Lung (tissue), 12 donors: ENCODE data around the gene DTNBP1. TPM values are rescaled to one million over a fixed set of nuclear protein-coding genes. Genes with fewer than 3 reads are reported as not detected.

ENCODE experiments used
- ATAC-seq: fragments of 200-7000 bp; cut with Tn5 transposase; one replicate; pipeline ENCODE4 v1.9.1; 2020; ENCODE audit warnings: moderate number of reproducible peaks; ENCODE audit not compliant: insufficient read depth, low FRiP score
- DNase-seq, 3 donors: peaks; one replicate each; pipeline ENCODE4 v3.0.0-alpha.2; 2013 to 2017
- H3K27ac ChIP-seq, 2 donors: one replicate each; pipeline ENCODE4 v1.5.1; 2013; ENCODE audit warnings: mild to moderate bottlenecking in 2 of 2, moderate library complexity in 2 of 2, control low read depth in 1 of 2, inconsistent platforms in 1 of 2, low read depth in 1 of 2, low read length in 1 of 2
- H3K27me3 ChIP-seq, 3 donors: one replicate each; pipeline ENCODE4 v1.5.1; 2013; ENCODE audit warnings: low read length in 2 of 3; ENCODE audit not compliant: control insufficient read depth in 3 of 3, insufficient read depth in 3 of 3
- H3K36me3 ChIP-seq, 4 donors: one replicate each; pipeline ENCODE4 v1.5.1; 2013; ENCODE audit warnings: low read length in 4 of 4, mild to moderate bottlenecking in 1 of 4, moderate library complexity in 1 of 4; ENCODE audit not compliant: control insufficient read depth in 4 of 4, insufficient read depth in 4 of 4
- H3K4me1 ChIP-seq, 5 donors: one replicate each; pipeline ENCODE4 v1.5.1; 2013; ENCODE audit warnings: low read length in 5 of 5, mild to moderate bottlenecking in 2 of 5, moderate library complexity in 1 of 5; ENCODE audit not compliant: control insufficient read depth in 5 of 5, insufficient read depth in 5 of 5
- H3K4me3 ChIP-seq: one replicate; pipeline ENCODE4 v1.5.1; 2013; ENCODE audit warnings: mild to moderate bottlenecking, control low read depth, moderate library complexity
- H3K9ac ChIP-seq, 2 donors: one replicate each; pipeline ENCODE4 v1.5.1; 2013; ENCODE audit warnings: low read length in 2 of 2, control low read depth in 1 of 2; ENCODE audit not compliant: insufficient read depth in 1 of 2
- H3K9me3 ChIP-seq, 4 donors: one replicate each; pipeline ENCODE4 v1.5.1; 2013; ENCODE audit warnings: low read length in 3 of 4, mild to moderate bottlenecking in 1 of 4, moderate library complexity in 1 of 4; ENCODE audit not compliant: control insufficient read depth in 4 of 4, insufficient read depth in 3 of 4
- CTCF ChIP-seq: IDR thresholded peaks from 2 replicates; pipeline ENCODE4 v1.5.1; 2012; ENCODE audit warnings: mild to moderate bottlenecking; ENCODE audit errors: control extremely low read depth, extremely low read depth
- WGBS, 2 donors: extraction: QIAGEN DNeasy Blood & Tissue Kit; methylation state at CpG; one replicate each; pipeline ENCODE4 v1.1.7; 2013; 5-methylcytosine and 5-hydroxymethylcytosine counted together
- polyA plus RNA-seq, 2 donors: library from polyadenylated mRNA; stranded (reverse); fragments of 200-250 nt; gene quantifications; one replicate each; pipeline ENCODE4 v1.2.1, GENCODE V29; 2013
- total RNA-seq, 2 donors: library from RNA; depleted of rRNA in 1 of 2; stranded (reverse); fragments of >200 nt in 1 of 2; gene quantifications; one replicate each; pipeline ENCODE4 v1.2.1, GENCODE V29; 2014 to 2021
- donor health status: control.
- donor health status: control.
- donor health status: Bipolar disorder and iron deficiency.
- donor health status: healthy.
- donor health status: DM: yes; HTN: yes; CAD: no.

DTNBP1 gene
- total and polyA plus RNA-seq, 4 donors, result 9.9 to 23.9 (median 20.5) TPM

GRCh38 chr6:15493437-15494168 lies 169.2 kb downstream of the DTNBP1 start:
- H3K4me1 ChIP-seq, result peaks cover 0 to 19% (median 6%) of the 10 kb centered on the region in 5 donors
- 92 to 96% methylated on average over 9 of the region's 9 CpGs for WGBS, 2 donors
- no peak for DNase-seq
- no peak for TF ChIP-seq CTCF
- no peak for ATAC-seq
- peaks cover 0 to 21% (median 5%) of the 10 kb centered on the region in 4 donors for H3K36me3 ChIP-seq
- H3K9me3 ChIP-seq, result no peaks in the 10 kb centered on the region
- no peak overlapping the region for H3K27ac ChIP-seq
- no peaks in the 10 kb centered on the region for H3K27me3 ChIP-seq
- no peak overlapping the region for H3K9ac ChIP-seq
- no peak overlapping the region for H3K4me3 ChIP-seq

GRCh38 chr6:15491986-15492269 lies 170.9 kb downstream of the DTNBP1 start:
- TF ChIP-seq CTCF, result no peak

GRCh38 chr6:15491255-15491985 lies 171.4 kb downstream of the DTNBP1 start:
- H3K27ac ChIP-seq, result no peak overlapping the region
- TF ChIP-seq CTCF, result peak; percentile 86
- no peak overlapping the region for H3K9ac ChIP-seq
- no peaks in the 10 kb centered on the region for H3K27me3 ChIP-seq
- peaks cover 4 to 24% (median 12%) of the 10 kb centered on the region in 4 donors for H3K36me3 ChIP-seq
- peak; percentile 69 for ATAC-seq
- peak; percentile 79 to 84 (median 84) for DNase-seq
- H3K4me3 ChIP-seq, result no peak overlapping the region
- 22% methylated on average over 9 of the region's 9 CpGs for WGBS, 2 donors
- H3K4me1 ChIP-seq, result peaks cover 0 to 19% (median 6%) of the 10 kb centered on the region in 5 donors
- no peaks in the 10 kb centered on the region for H3K9me3 ChIP-seq

More at GRCh38 chr6:15491986-15492269, 170.9 kb downstream of the DTNBP1 start:
- ATAC-seq (no peak), DNase-seq (no peak)
- Histone ChIP-seq H3K9ac (no peak overlapping the region), H3K27ac (no peak overlapping the region), H3K4me1 (peaks cover 0 to 19% (median 6%) of the 10 kb centered on the region in 5 donors), H3K9me3 (no peaks in the 10 kb centered on the region), H3K4me3 (no peak overlapping the region), H3K36me3 (peaks cover 4 to 29% (median 12%) of the 10 kb centered on the region in 4 donors), H3K27me3 (no peaks in the 10 kb centered on the region)
- 87% methylated on average over 5 of the region's 5 CpGs for WGBS, 2 donors
